ENCODE data around the gene DUSP6.

Gene DUSP6

DNA sequence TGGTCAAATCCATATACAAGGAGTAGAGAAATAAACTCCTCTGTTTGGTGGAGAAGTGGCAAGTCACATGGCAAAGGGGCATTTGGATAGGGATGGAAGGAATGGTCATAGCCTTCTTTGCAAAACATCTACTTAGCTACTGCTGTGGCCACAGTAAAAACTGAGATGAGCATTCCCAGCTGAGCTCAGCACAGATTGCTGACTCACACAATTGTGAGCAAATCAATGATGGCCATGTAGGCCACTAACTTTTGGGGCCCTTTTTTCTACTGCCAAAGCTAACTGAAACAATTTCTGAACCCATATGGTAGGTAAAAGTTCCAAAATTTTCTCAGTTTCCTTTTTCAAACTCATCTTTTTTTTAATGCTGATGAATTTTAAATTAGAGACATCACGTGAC, 31.6 kb downstream of the DUSP6 start:
- H3K27ac ChIP-seq (ENCODE audit: low read length): no peak overlapping the region
- no peak overlapping the region for H3K9ac ChIP-seq (ENCODE audit: low read depth, low read length)
- H3K9me3 ChIP-seq (ENCODE audit: insufficient read depth, low read depth, low read length): no peaks in the 10 kb centered on the region
- peaks cover 9% of the 10 kb centered on the region; the same call in 1 of the 2 replicates for H3K4me1 ChIP-seq (ENCODE audit: insufficient read depth, low read length)
- no peaks in the 10 kb centered on the region for H3K36me3 ChIP-seq (ENCODE audit: insufficient read depth, low read depth, low read length)
- no peaks in the 10 kb centered on the region for H3K27me3 ChIP-seq (ENCODE audit: insufficient read depth, low read length)
- H3K4me3 ChIP-seq (ENCODE audit: low read length): no peak overlapping the region

DNA sequence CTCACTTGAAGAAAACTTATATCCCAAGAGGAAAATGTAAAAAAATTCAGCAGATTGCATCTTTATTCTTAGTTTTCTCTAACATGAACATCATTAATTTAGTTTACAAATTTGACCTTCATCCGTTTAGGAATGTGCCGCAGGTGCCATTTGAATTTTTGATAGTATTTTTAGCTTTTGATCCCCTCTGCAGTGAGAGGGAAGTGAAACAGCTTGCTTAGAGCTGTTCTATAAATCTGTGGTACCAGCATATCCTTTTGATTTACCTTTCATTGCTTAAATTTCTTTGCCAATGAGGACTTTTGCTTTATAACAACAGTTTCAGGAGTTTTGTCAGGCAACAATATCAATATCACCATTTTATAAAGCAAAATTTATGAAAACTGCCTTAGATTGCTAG, 32.7 kb downstream of the DUSP6 start:
- H3K9ac ChIP-seq (ENCODE audit: low read depth, low read length): no peak overlapping the region
- H3K27ac ChIP-seq (ENCODE audit: low read length): no peak overlapping the region

DNA sequence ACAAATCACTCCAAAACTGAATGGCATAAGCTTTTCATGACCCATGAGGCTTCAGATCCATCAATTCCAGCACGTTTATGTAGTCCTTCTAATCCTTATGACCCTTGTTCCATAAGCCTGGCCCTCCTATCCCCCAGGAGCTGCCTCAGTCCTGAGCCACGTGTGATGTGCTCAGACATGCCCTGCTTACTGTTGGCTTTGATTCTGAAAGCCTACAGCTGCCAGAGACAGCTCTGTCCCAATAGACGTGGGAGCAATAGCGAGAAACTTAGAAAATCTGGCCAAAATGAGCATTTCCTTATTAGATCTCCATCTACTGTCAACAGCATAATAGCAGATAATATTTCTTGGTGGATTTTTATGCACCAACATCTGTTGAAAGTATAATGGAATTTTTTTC, 33.2 kb downstream of the DUSP6 start:
- Histone ChIP-seq H3K9me3 (ENCODE audit: insufficient read depth, low read depth, low read length) (no peaks in the 10 kb centered on the region), H3K36me3 (ENCODE audit: insufficient read depth, low read depth, low read length) (no peaks in the 10 kb centered on the region), H3K27me3 (ENCODE audit: insufficient read depth, low read length) (no peaks in the 10 kb centered on the region), H3K9ac (ENCODE audit: low read depth, low read length) (no peak overlapping the region), H3K27ac (ENCODE audit: low read length) (no peak overlapping the region), H3K4me1 (ENCODE audit: insufficient read depth, low read length) (peaks cover 6% of the 10 kb centered on the region; the same call in 1 of the 2 replicates), H3K4me3 (ENCODE audit: low read length) (no peak overlapping the region)

More for the DNA sequence above, 32.7 kb downstream of the DUSP6 start:
- no peaks in the 10 kb centered on the region for H3K36me3 ChIP-seq (ENCODE audit: insufficient read depth, low read depth, low read length)
- H3K4me3 ChIP-seq (ENCODE audit: low read length): no peak overlapping the region
- peaks cover 6% of the 10 kb centered on the region; the same call in 1 of the 2 replicates for H3K4me1 ChIP-seq (ENCODE audit: insufficient read depth, low read length)
- no peaks in the 10 kb centered on the region for H3K27me3 ChIP-seq (ENCODE audit: insufficient read depth, low read length)
- no peaks in the 10 kb centered on the region for H3K9me3 ChIP-seq (ENCODE audit: insufficient read depth, low read depth, low read length)

DNA sequence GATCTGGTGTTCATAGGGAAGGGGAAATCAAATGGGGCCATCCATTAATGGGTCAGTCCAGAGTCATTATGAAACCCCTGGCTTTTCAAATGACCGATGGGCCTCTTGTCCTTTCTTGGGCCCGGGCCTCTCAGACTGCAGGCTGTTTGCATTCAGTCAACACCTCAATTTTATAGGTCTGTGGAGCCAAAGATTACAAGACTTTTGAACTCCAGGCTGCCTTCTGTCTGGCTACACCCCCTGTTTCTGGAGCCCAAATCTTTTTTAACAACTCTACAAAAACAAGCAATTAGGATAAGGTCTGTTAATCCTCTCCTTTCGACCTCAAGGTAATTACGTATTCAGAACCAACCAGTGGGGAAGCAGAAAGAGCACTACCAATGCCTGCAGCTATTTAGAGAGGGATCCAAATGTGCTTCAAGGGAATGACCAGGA, 35.6 kb downstream of the DUSP6 start:
- Histone ChIP-seq H3K27ac (ENCODE audit: low read length) (no peak overlapping the region), H3K27me3 (ENCODE audit: insufficient read depth, low read length) (no peaks in the 10 kb centered on the region), H3K36me3 (ENCODE audit: insufficient read depth, low read depth, low read length) (no peaks in the 10 kb centered on the region)

DNA sequence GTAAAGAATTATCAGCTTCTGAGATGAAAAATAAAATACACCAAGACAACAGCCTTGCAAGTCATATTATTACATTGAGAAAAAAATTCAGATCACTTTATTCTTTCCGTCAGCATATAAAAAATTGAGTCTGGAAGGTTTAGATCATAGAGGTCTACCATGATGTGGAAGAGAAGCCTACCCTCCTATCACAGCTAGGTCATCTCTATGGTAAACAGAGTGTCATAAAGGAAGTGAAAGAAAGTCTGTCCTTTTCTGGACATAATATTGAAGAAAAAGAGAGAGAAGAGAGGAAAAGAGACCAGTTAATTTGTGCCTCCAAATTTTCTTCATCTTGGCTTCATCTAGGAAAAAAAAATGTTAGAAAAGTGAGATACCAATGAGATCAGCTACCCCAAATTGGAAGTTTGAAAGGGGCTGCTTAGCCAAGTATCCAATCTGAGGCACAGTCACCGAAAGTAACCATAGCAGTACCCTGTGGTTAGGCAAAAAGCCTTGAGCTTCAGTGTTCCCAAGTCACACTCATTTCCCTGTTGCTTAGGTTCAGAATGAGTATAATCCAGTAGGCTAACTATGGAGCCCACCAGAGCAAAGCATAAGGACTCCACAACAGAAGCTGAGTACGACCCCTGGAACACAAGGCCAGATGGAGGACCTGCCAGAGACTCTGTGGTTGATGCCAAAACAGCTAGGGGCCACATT, 38.1 kb downstream of the DUSP6 start:
- no peaks in the 10 kb centered on the region for H3K27me3 ChIP-seq (ENCODE audit: insufficient read depth, low read length)
- H3K27ac ChIP-seq (ENCODE audit: low read length): no peak overlapping the region
- peaks cover 6% of the 10 kb centered on the region; the same call in 1 of the 2 replicates for H3K4me1 ChIP-seq (ENCODE audit: insufficient read depth, low read length)
- H3K4me3 ChIP-seq (ENCODE audit: low read length): no peak overlapping the region
- no peaks in the 10 kb centered on the region for H3K36me3 ChIP-seq (ENCODE audit: insufficient read depth, low read depth, low read length)
- H3K9ac ChIP-seq (ENCODE audit: low read depth, low read length): no peak overlapping the region
- H3K9me3 ChIP-seq (ENCODE audit: insufficient read depth, low read depth, low read length): no peaks in the 10 kb centered on the region

More for the DNA sequence above, 35.6 kb downstream of the DUSP6 start:
- H3K4me1 ChIP-seq (ENCODE audit: insufficient read depth, low read length): peaks cover 6% of the 10 kb centered on the region; the same call in 1 of the 2 replicates
- no peak overlapping the region for H3K9ac ChIP-seq (ENCODE audit: low read depth, low read length)
- no peaks in the 10 kb centered on the region for H3K9me3 ChIP-seq (ENCODE audit: insufficient read depth, low read depth, low read length)
- H3K4me3 ChIP-seq (ENCODE audit: low read length): no peak overlapping the region

DNA sequence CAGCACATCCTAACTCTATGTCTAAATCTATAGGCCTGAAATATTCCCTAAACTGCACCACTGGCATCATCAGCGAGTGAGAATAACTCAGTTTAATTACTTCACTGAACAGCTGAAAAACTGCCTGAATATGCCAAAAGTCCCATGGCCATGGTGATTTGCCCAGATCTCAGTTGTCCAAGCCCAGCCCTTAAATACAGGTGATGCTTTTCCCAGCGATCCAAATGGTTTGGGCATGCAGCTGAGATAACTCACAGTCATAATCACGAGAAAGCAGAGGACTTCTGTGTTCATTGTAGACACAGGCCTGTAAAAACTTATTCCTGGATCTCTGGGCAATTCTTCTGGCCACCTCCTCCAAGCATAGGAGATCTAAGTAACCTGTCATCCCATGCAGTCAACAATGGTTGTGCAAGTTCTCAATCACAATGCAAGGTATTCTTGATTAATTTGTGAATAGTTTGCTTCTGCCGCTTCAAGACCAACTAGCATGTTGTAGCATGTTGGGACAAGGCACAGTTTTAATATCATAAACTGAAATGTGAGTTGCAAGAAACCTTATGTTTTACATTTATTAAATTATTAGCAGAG, 40.5 kb downstream of the DUSP6 start:
- Histone ChIP-seq H3K4me3 (ENCODE audit: low read length) (no peak overlapping the region), H3K27ac (ENCODE audit: low read length) (no peak overlapping the region), H3K9me3 (ENCODE audit: insufficient read depth, low read depth, low read length) (no peaks in the 10 kb centered on the region), H3K36me3 (ENCODE audit: insufficient read depth, low read depth, low read length) (no peaks in the 10 kb centered on the region), H3K9ac (ENCODE audit: low read depth, low read length) (no peak overlapping the region), H3K27me3 (ENCODE audit: insufficient read depth, low read length) (no peaks in the 10 kb centered on the region), H3K4me1 (ENCODE audit: insufficient read depth, low read length) (peaks cover 8% of the 10 kb centered on the region)

DNA sequence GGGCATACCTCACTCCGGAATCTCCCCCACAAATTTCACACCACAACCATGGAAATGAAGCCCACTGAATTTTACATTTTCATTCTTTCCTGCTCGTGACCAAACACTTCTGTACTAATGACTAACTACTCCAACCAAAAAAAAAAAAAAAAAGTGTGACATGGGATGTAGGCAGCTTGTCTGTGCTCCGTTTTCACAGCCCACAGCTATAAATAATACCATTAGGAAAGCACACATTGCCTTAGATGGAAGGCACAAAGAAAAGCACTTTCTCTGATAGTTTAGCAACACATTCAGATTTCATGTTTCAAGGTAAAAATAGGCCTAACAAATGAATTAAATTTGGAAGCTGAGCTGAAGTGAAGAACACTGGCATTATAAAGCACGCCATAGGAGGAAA, 42.5 kb downstream of the DUSP6 start:
- Histone ChIP-seq H3K27me3 (ENCODE audit: insufficient read depth, low read length) (no peaks in the 10 kb centered on the region), H3K4me1 (ENCODE audit: insufficient read depth, low read length) (peaks cover 11% of the 10 kb centered on the region), H3K4me3 (ENCODE audit: low read length) (no peak overlapping the region), H3K9ac (ENCODE audit: low read depth, low read length) (no peak overlapping the region), H3K9me3 (ENCODE audit: insufficient read depth, low read depth, low read length) (no peaks in the 10 kb centered on the region), H3K36me3 (ENCODE audit: insufficient read depth, low read depth, low read length) (no peaks in the 10 kb centered on the region), H3K27ac (ENCODE audit: low read length) (no peak overlapping the region)

DNA sequence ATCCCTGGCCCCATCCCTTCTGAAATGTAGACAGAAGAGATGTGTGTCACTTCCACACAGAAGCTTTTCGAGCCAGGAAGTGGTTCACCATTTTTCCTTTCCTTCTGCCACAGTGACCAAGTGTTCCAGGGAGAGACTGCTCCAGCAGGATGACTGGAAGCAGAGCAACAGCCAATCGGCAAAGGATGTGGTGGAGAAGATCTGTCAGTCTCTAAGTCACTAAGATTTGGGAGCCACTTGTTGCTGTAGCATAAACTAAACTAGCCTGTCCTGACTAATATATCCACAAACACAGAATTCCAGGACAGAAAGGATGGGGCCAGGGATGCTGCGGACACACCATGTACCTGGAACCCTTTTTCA, 42.9 kb downstream of the DUSP6 start:
- Histone ChIP-seq H3K4me1 (ENCODE audit: insufficient read depth, low read length) (peaks cover 11% of the 10 kb centered on the region), H3K36me3 (ENCODE audit: insufficient read depth, low read depth, low read length) (no peaks in the 10 kb centered on the region), H3K9ac (ENCODE audit: low read depth, low read length) (no peak overlapping the region), H3K4me3 (ENCODE audit: low read length) (no peak overlapping the region), H3K9me3 (ENCODE audit: insufficient read depth, low read depth, low read length) (no peaks in the 10 kb centered on the region), H3K27ac (ENCODE audit: low read length) (no peak overlapping the region), H3K27me3 (ENCODE audit: insufficient read depth, low read length) (no peaks in the 10 kb centered on the region)

DNA sequence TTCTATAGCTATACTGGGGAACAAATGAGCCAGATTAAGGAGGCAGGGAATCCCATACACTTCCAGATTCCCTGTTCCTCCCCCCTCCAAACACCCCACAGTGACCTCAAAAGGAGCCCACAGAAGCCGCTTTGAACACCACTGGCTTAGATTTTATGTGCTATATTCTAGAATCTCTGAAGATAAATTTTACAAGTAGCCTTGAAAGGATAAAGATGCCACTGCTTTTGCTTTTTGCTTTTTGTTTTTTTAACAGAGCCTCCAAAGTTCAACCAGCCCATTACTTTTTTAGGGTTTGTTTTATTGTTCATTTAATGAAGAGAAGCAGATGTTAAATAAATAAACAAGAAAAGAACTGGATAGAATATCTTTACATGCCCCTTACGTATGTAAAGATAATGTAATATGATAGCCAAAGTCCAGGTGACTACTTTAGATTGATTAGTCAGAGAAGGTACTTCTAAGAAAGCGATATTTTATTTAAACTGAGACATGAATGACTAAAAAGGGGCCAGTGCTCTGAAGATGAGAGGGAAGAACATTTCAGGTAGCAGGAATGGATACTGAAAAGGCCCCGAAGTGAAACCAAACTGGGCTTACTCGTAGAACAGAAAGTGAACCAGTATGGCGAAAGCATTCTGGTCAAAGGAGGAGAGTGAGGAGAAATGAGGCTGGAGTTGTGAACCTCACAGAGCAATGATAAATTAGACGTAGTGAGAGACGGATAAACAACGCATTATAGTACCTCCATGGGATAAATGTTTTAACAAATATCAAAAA, 44.6 kb downstream of the DUSP6 start:
- peaks cover 11% of the 10 kb centered on the region for H3K4me1 ChIP-seq (ENCODE audit: insufficient read depth, low read length)
- no peak overlapping the region for H3K9ac ChIP-seq (ENCODE audit: low read depth, low read length)
- H3K36me3 ChIP-seq (ENCODE audit: insufficient read depth, low read depth, low read length): no peaks in the 10 kb centered on the region
- H3K4me3 ChIP-seq (ENCODE audit: low read length): no peak overlapping the region
- H3K9me3 ChIP-seq (ENCODE audit: insufficient read depth, low read depth, low read length): no peaks in the 10 kb centered on the region
- H3K27ac ChIP-seq (ENCODE audit: low read length): no peak overlapping the region
- H3K27me3 ChIP-seq (ENCODE audit: insufficient read depth, low read length): no peaks in the 10 kb centered on the region

DNA sequence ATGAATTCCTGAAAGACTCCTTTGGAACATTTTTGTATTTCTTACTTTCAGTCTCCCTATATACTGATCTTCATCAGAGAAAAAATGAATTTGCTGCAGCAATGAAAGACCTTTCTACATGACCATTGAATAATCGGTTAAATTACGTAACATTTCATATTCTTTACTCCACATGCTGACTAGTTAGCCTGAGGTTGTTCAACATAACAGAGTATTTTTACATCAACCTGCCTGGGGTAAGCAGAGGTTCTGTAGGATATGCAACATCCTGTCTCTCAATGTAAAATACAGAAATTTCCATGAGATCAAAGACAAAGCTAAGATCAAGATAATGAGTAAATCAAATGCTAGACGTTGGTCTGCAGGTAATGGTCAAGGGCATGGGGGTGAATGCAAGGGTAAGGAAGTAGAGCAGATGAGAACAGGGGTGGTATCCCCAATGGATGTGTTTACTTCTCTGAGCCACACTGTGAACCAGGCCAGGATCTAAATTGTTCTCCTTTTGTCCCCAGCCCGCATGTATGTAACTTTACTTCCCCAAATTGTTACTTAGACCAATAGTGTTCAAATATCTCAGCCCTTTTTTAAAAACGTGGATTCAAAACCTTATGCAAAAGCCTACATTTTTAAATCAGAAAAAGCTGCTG, 45.4 kb downstream of the DUSP6 start:
- no peaks in the 10 kb centered on the region for H3K27me3 ChIP-seq (ENCODE audit: insufficient read depth, low read length)
- H3K9me3 ChIP-seq (ENCODE audit: insufficient read depth, low read depth, low read length): no peaks in the 10 kb centered on the region
- H3K36me3 ChIP-seq (ENCODE audit: insufficient read depth, low read depth, low read length): no peaks in the 10 kb centered on the region
- H3K27ac ChIP-seq (ENCODE audit: low read length): no peak overlapping the region
- H3K4me3 ChIP-seq (ENCODE audit: low read length): no peak overlapping the region
- no peak overlapping the region for H3K9ac ChIP-seq (ENCODE audit: low read depth, low read length)
- peaks cover 11% of the 10 kb centered on the region for H3K4me1 ChIP-seq (ENCODE audit: insufficient read depth, low read length)

DNA sequence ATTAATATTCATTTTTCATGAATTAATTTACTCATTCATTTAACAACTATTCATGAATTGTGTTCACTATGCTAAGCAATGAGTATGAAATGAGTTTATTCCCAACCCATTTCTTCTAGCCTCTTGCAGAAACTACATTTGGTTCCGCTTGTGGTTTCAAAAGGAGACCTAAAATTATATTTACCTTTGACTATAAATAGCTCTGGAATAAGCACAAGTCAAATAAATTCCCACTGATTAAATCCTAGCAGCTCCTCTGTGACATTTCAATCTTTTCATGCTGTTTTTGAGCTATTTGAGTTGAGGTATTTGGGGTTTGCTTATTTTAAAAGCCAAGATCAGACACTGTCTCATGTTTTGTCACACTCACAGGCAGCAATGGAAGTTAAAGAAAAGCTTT, 46.9 kb downstream of the DUSP6 start:
- H3K27me3 ChIP-seq (ENCODE audit: insufficient read depth, low read length): no peaks in the 10 kb centered on the region
- H3K27ac ChIP-seq (ENCODE audit: low read length): no peak overlapping the region
- H3K4me3 ChIP-seq (ENCODE audit: low read length): no peak overlapping the region
- H3K9me3 ChIP-seq (ENCODE audit: insufficient read depth, low read depth, low read length): no peaks in the 10 kb centered on the region
- no peaks in the 10 kb centered on the region for H3K36me3 ChIP-seq (ENCODE audit: insufficient read depth, low read depth, low read length)
- no peak overlapping the region for H3K9ac ChIP-seq (ENCODE audit: low read depth, low read length)
- peaks cover 11% of the 10 kb centered on the region for H3K4me1 ChIP-seq (ENCODE audit: insufficient read depth, low read length)
